IMR-90 (cell line): ENCODE measurements around the gene THOC2. TPM values are rescaled to one million over a fixed set of nuclear protein-coding genes. Genes with fewer than 3 reads are reported as not detected.

Experiments
- ATAC-seq: fragments of 200-7000 bp; cut with Tn5 transposase; 2 replicates; pipeline ENCODE4 v1.9.1; 2020; ENCODE audit warnings: low read depth, mild to moderate bottlenecking, moderate library complexity
- BruUV-seq: library from RNA; stranded (reverse); fragments of 400-500 nt; replicated peaks from 2 replicates; lab custom pipeline; 2021; lab: Mats Ljungman, UMichigan
- CTCF ChIA-PET: fragments of 300-600 bp; formaldehyde crosslinking; extraction: SDS; loops from one replicate; lab custom pipeline; 2021; ENCODE audit warnings: antibody characterized with exemption; lab: Yijun Ruan, JAX
- POLR2A ChIA-PET: fragments of 300-600 bp; sonication (Branson Sonifier 250); formaldehyde crosslinking; loops from one replicate; lab custom pipeline; 2022; ENCODE audit warnings: antibody characterized with exemption; ENCODE audit not compliant: unreplicated experiment; lab: Charles Lee
- DNase-seq: peaks from one replicate; pipeline ENCODE4 v3.0.0; 2013
- H2AFZ ChIP-seq: replicated peaks from 2 replicates; pipeline ENCODE3; 2013; ENCODE audit warnings: low read length, mild to moderate bottlenecking; ENCODE audit not compliant: poor library complexity
- H2AK5ac ChIP-seq: 2 replicates; pipeline ENCODE4 v1.6.1; 2013; ENCODE audit warnings: low read depth, low read length, inconsistent platforms
- H2AK9ac ChIP-seq: replicated peaks from 2 replicates; pipeline ENCODE3; 2013; ENCODE audit warnings: mild to moderate bottlenecking, low read depth, low read length, moderate library complexity; ENCODE audit not compliant: poor library complexity
- H2BK120ac ChIP-seq: 2 replicates; pipeline ENCODE4 v1.6.1; 2013; ENCODE audit warnings: low read depth, low read length, inconsistent platforms
- H2BK15ac ChIP-seq: 3 replicates; pipeline ENCODE4 v1.6.1; 2013; ENCODE audit warnings: low read depth, low read length, inconsistent platforms
- H2BK20ac ChIP-seq: 2 replicates; pipeline ENCODE4 v1.6.1; 2013; ENCODE audit warnings: low read depth, mild to moderate bottlenecking, inconsistent platforms, low read length, moderate library complexity
- H2BK5ac ChIP-seq: 2 replicates; pipeline ENCODE4 v1.6.1; 2013; ENCODE audit warnings: mild to moderate bottlenecking, low read depth, low read length, inconsistent platforms; ENCODE audit not compliant: poor library complexity, severe bottlenecking
- H3K14ac ChIP-seq: replicated peaks from 2 replicates; pipeline ENCODE4 v1.6.1; 2013; ENCODE audit warnings: low read depth, low read length, inconsistent platforms
- H3K18ac ChIP-seq: 2 replicates; pipeline ENCODE4 v1.6.1; 2013; ENCODE audit warnings: low read depth, low read length, control low read depth
- H3K23ac ChIP-seq: 2 replicates; pipeline ENCODE4 v1.6.1; 2013; ENCODE audit warnings: low read depth, low read length, inconsistent platforms
- H3K27ac ChIP-seq: 2 replicates; pipeline ENCODE4 v1.5.1; 2013; ENCODE audit warnings: mild to moderate bottlenecking, control low read depth, low read length; ENCODE audit not compliant: insufficient read depth
- H3K27me3 ChIP-seq: 2 replicates; pipeline ENCODE4 v1.6.1; 2013; ENCODE audit warnings: low read length; ENCODE audit not compliant: control insufficient read depth, insufficient read depth
- H3K36me3 ChIP-seq: 2 replicates; pipeline ENCODE4 v1.6.1; 2013; ENCODE audit warnings: low read length, mixed read lengths; ENCODE audit not compliant: control insufficient read depth, insufficient read depth
- H3K4ac ChIP-seq: 2 replicates; pipeline ENCODE4 v1.6.1; 2013; ENCODE audit warnings: low read depth, low read length, inconsistent platforms
- H3K4me1 ChIP-seq: 2 replicates; pipeline ENCODE4 v1.6.1; 2013; ENCODE audit warnings: low read length, mixed read lengths; ENCODE audit not compliant: control insufficient read depth, insufficient read depth
- H3K4me2 ChIP-seq: 2 replicates; pipeline ENCODE4 v1.6.1; 2013; ENCODE audit warnings: low read depth, mild to moderate bottlenecking, control low read depth, low read length, moderate library complexity
- H3K4me3 ChIP-seq: 2 replicates; pipeline ENCODE4 v1.5.1; 2013; ENCODE audit warnings: low read depth, mild to moderate bottlenecking, control low read depth, low read length, moderate library complexity; ENCODE audit not compliant: insufficient read depth
- H3K56ac ChIP-seq: 2 replicates; pipeline ENCODE4 v1.6.1; 2013; ENCODE audit warnings: low read length, inconsistent platforms; ENCODE audit not compliant: insufficient read depth; ENCODE audit errors: extremely low read depth
- H3K79me1 ChIP-seq, 2 experiments: 2 replicates each; pipeline ENCODE4 v1.6.1; 2013; ENCODE audit warnings: low read length in 2 of 2, inconsistent platforms in 1 of 2, low read depth in 1 of 2
- H3K9ac ChIP-seq: 2 replicates; pipeline ENCODE4 v1.6.1; 2013; ENCODE audit warnings: low read depth, low read length, control low read depth
- H3K9me1 ChIP-seq: 2 replicates; pipeline ENCODE4 v1.6.1; 2013; ENCODE audit warnings: low read length, inconsistent platforms; ENCODE audit not compliant: insufficient read depth
- H3K9me3 ChIP-seq: 2 replicates; pipeline ENCODE4 v1.6.1; 2013; ENCODE audit warnings: low read length; ENCODE audit not compliant: control insufficient read depth, insufficient read depth
- H4K20me1 ChIP-seq: 2 replicates; pipeline ENCODE4 v1.6.1; 2013; ENCODE audit warnings: low read length, inconsistent platforms; ENCODE audit not compliant: insufficient read depth
- H4K5ac ChIP-seq: 2 replicates; pipeline ENCODE4 v1.6.1; 2013; ENCODE audit warnings: mild to moderate bottlenecking, low read depth, low read length, control low read depth
- H4K8ac ChIP-seq, 2 experiments: 2 replicates each; pipeline ENCODE4 v1.6.1; 2013; ENCODE audit warnings: low read depth in 2 of 2, low read length in 2 of 2, control low read depth in 1 of 2, inconsistent platforms in 1 of 2
- H4K91ac ChIP-seq: 2 replicates; pipeline ENCODE4 v1.6.1; 2013; ENCODE audit warnings: low read depth, low read length, inconsistent platforms; ENCODE audit not compliant: insufficient read depth
- CEBPB ChIP-seq: IDR thresholded peaks from 2 replicates; pipeline ENCODE4 v1.6.1; 2012; ENCODE audit warnings: low read depth, low read length, improper control_type of control experiment
- CHD1 ChIP-seq: IDR thresholded peaks from 2 replicates; pipeline ENCODE4 v1.6.1; 2012; ENCODE audit warnings: low read depth, low read length, improper control_type of control experiment
- FOS ChIP-seq: fragments of 150-350 bp; IDR thresholded peaks from 2 replicates; pipeline ENCODE4 v1.6.1; 2016; ENCODE audit warnings: low read depth, low read length
- MAZ ChIP-seq: IDR thresholded peaks from 2 replicates; pipeline ENCODE4 v1.6.1; 2012; ENCODE audit warnings: low read depth, mild to moderate bottlenecking, low read length, improper control_type of control experiment, moderate library complexity, borderline replicate concordance
- MXI1 ChIP-seq: IDR thresholded peaks from 2 replicates; pipeline ENCODE4 v1.6.1; 2012; ENCODE audit warnings: low read depth, mild to moderate bottlenecking, low read length, moderate library complexity, borderline replicate concordance
- NFE2L2 ChIP-seq: fragments of 150-350 bp; IDR thresholded peaks from 2 replicates; pipeline ENCODE4 v1.6.1; 2016; ENCODE audit warnings: low read depth, mild to moderate bottlenecking, low read length
- POLR2A ChIP-seq: IDR thresholded peaks from 2 replicates; pipeline ENCODE4 v1.6.1; 2012; ENCODE audit warnings: mild to moderate bottlenecking, low read depth, low read length
- RAD21 ChIP-seq: IDR thresholded peaks from 2 replicates; pipeline ENCODE4 v1.6.1; 2012; ENCODE audit warnings: low read length, improper control_type of control experiment
- RFX5 ChIP-seq: IDR thresholded peaks from 2 replicates; pipeline ENCODE4 v1.8.0; 2012; ENCODE audit warnings: low read depth, mild to moderate bottlenecking, low read length, moderate library complexity
- SMC3 ChIP-seq: fragments of 150-350 bp; IDR thresholded peaks from 2 replicates; pipeline ENCODE4 v1.6.1; 2016; ENCODE audit warnings: low read depth, mild to moderate bottlenecking, antibody characterized with exemption, low read length, moderate library complexity
- WGBS, 2 experiments: methylation state at CpG; one replicate each; pipeline versions ENCODE4 v1.1.5 to v1.1.7; 2013; ENCODE audit warnings: missing lambda C conversion rate in 2 of 2; ENCODE audit not compliant: insufficient read length in 1 of 2; ENCODE audit errors: extremely low coverage in 2 of 2; 5-methylcytosine and 5-hydroxymethylcytosine counted together
- dilution Hi-C: fragments of 300-500 bp; cut with HindIII; formaldehyde crosslinking; loops from one replicate; pipeline ENCODE4 v1.14.3; 2018; ENCODE audit warnings: low sequenced_read_pairs; ENCODE audit not compliant: unreplicated experiment
- in situ Hi-C: fragments of 300-500 bp; cut with MboI; formaldehyde crosslinking; loops from 3 replicates; pipeline ENCODE4 v1.14.3; 2019; ENCODE audit warnings: low sequenced_read_pairs, inconsistent platforms, mixed read lengths
- intact Hi-C: fragments of 100-400 bp; cut with micrococcal nuclease; formaldehyde crosslinking; loops from 2 replicates; pipeline ENCODE4 v1.10.0; 2022
- polyA plus RNA-seq, 3 experiments: library from polyadenylated mRNA; depleted of rRNA; stranded (reverse); fragments of >200 nt; gene quantifications; 2 replicates each; pipeline ENCODE4 v1.2.3, GENCODE V29; 2012; ENCODE audit warnings: low replicate concordance in 1 of 3
- total RNA-seq: library from RNA; depleted of rRNA; stranded (reverse); fragments of >200 nt; gene quantifications from 2 replicates; pipeline ENCODE4 v1.2.3, GENCODE V29; 2012
- TF ChIP-seq, protein P1 (sequence below): conservative IDR thresholded peaks from 2 replicates; pipeline ENCODE4 v1.5.1; 2012; ENCODE audit warnings: mild to moderate bottlenecking, low read depth, low read length, improper control_type of control experiment

Gene THOC2
- total and polyA plus RNA-seq, 2 of the 4 experiments (the other 2 are of a cell fraction) = 42.9 to 58.8 TPM

DNA sequence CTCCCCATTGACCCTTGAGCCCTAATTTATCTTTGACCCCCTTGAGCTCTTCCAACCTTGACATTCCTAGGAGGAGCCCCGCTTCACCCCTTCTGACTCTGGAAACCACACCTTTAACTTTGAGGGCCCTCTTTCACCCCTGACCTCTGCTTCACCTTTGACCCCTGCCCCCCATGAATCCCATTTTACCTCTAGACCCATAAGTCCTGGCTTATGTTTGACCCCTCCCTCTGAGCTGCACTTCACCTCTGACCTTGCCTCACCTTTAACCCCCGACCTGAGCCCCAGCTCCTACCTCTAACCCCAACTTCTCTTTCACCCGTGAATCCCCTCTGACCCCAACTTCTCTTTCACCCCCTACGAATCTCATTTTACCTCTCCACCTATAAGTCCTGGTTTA is 169.7 kb downstream of the THOC2 start:
- in situ Hi-C loops (no loop called here), dilution Hi-C loops (no loop called here), intact Hi-C loops (no loop called here)
- Histone ChIP-seq H2BK120ac (no peak overlapping the region), H4K5ac (no peak overlapping the region), H3K27ac (no peak overlapping the region), H4K20me1 (no peaks in the 10 kb centered on the region), H3K14ac (no peak overlapping the region), H3K4ac (no peak overlapping the region), H2BK5ac (no peak overlapping the region), H2BK20ac (no peak overlapping the region), H4K91ac (no peak overlapping the region), H3K4me1 (no peaks in the 10 kb centered on the region), H3K4me2 (no peak overlapping the region), H3K9me1 (no peaks in the 10 kb centered on the region), H3K79me1 (no peaks in the 10 kb centered on the region), H2AFZ (no peak overlapping the region), H3K36me3 (no peaks in the 10 kb centered on the region), H2AK5ac (no peak overlapping the region), H3K9me3 (no peaks in the 10 kb centered on the region), H2AK9ac (no peak overlapping the region), H3K27me3 (no peaks in the 10 kb centered on the region), H3K4me3 (no peak overlapping the region), H3K23ac (no peak overlapping the region), H4K8ac (no peak overlapping the region), H3K9ac (no peak overlapping the region), H2BK15ac (no peak overlapping the region), H3K56ac (no peak overlapping the region), H3K18ac (no peak overlapping the region)
- 88 to 100% methylated on average over 2 to 3 of the region's 4 CpGs for WGBS, 2 experiments
- no peak for ATAC-seq
- CTCF ChIA-PET = no interaction called here
- TF ChIP-seq MXI1 (no peak), SMC3 (no peak), RFX5 (no peak), MAZ (no peak), NFE2L2 (no peak), RAD21 (no peak), FOS (no peak), CEBPB (no peak), CHD1 (no peak), POLR2A (no peak)
- TF ChIP-seq, protein P1, sequence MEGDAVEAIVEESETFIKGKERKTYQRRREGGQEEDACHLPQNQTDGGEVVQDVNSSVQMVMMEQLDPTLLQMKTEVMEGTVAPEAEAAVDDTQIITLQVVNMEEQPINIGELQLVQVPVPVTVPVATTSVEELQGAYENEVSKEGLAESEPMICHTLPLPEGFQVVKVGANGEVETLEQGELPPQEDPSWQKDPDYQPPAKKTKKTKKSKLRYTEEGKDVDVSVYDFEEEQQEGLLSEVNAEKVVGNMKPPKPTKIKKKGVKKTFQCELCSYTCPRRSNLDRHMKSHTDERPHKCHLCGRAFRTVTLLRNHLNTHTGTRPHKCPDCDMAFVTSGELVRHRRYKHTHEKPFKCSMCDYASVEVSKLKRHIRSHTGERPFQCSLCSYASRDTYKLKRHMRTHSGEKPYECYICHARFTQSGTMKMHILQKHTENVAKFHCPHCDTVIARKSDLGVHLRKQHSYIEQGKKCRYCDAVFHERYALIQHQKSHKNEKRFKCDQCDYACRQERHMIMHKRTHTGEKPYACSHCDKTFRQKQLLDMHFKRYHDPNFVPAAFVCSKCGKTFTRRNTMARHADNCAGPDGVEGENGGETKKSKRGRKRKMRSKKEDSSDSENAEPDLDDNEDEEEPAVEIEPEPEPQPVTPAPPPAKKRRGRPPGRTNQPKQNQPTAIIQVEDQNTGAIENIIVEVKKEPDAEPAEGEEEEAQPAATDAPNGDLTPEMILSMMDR = no peak
- DNase-seq = no peak
- no TSS peak for BruUV-seq
- POLR2A ChIA-PET = no interaction called here
